HG02973 (cell line): Measurements from ENCODE around the gene PIP4K2B.
"Not testable (repeated sequence)": the region's sequence is repeated elsewhere in the genome, so short reads cannot be mapped to it uniquely, and the experiment has no call there.

ENCODE experiments used
- ATAC-seq: cut with Tn5 transposase; IDR thresholded peaks from one replicate; pipeline ENCODE4 v1.9.1; 2021; ENCODE audit warnings: moderate library complexity; ENCODE audit not compliant: unreplicated experiment

Gene PIP4K2B

GRCh38 chr17:38730526-38731379, 68.6 kb downstream of the PIP4K2B start:
- ATAC-seq = no peak

GRCh38 chr17:38729886-38730525, 69.3 kb downstream of the PIP4K2B start, which contains the start of gene CISD3:
TSS of gene CISD3 (plus strand) at chr17:38730341. CDS start at chr17:38730359, 18 bp downstream.
- peak; percentile 59 for ATAC-seq

- ATAC-seq = no peak
Measured at GRCh38 chr17:38729368-38729885, 69.9 kb downstream of the PIP4K2B start.

GRCh38 chr17:38728290-38728831, 71.0 kb downstream of the PIP4K2B start:
- ATAC-seq = no peak

GRCh38 chr17:38727736-38728135, 71.6 kb downstream of the PIP4K2B start:
- ATAC-seq = no peak

GRCh38 chr17:38726145-38726544, 73.2 kb downstream of the PIP4K2B start:
- not testable (repeated sequence) for ATAC-seq

- ATAC-seq = no peak
Measured at GRCh38 chr17:38725066-38725465, 74.3 kb downstream of the PIP4K2B start.

GRCh38 chr17:38724337-38724988, 74.9 kb downstream of the PIP4K2B start:
- ATAC-seq = no peak

GRCh38 chr17:38721802-38722201, 77.6 kb downstream of the PIP4K2B start:
- ATAC-seq = no peak

GRCh38 chr17:38720941-38721340, 78.4 kb downstream of the PIP4K2B start:
- no peak for ATAC-seq

GRCh38 chr17:38719943-38720641, 79.3 kb downstream of the PIP4K2B start:
- ATAC-seq = no peak

GRCh38 chr17:38719289-38719942, 79.9 kb downstream of the PIP4K2B start:
- no peak for ATAC-seq

- ATAC-seq = no peak
Measured at GRCh38 chr17:38717139-38717745, 82.1 kb downstream of the PIP4K2B start.

GRCh38 chr17:38716368-38717005, 82.9 kb downstream of the PIP4K2B start:
- ATAC-seq = no peak
